WTC11 (cell line): ENCODE results near the gene POM121L2. TPM values are rescaled to one million over a fixed set of nuclear protein-coding genes. Genes with fewer than 3 reads are reported as not detected.

Experiments
- ATAC-seq: fragments of 200-7000 bp; cut with Tn5 transposase; 2 replicates; pipeline ENCODE4 v1.10.0; 2021; ENCODE audit warnings: mild to moderate bottlenecking, moderate library complexity
- CTCF ChIA-PET: fragments of 300-600 bp; sonication (Branson Sonifier 250); formaldehyde crosslinking; loops from one replicate; lab custom pipeline; 2021; ENCODE audit warnings: antibody characterized with exemption; lab: Charles Lee
- POLR2A ChIA-PET: fragments of 350-600 bp; sonication (Branson Sonifier 250); formaldehyde crosslinking; loops from one replicate; lab custom pipeline; 2021; ENCODE audit warnings: antibody characterized with exemption; lab: Charles Lee
- DNase-seq: peaks from one replicate; pipeline ENCODE4 v3.0.0; 2021; ENCODE audit warnings: low spot score
- H3K27ac Mint-ChIP-seq: 2 replicates; pipeline ENCODE4 v1.8.0; 2021; ENCODE audit warnings: mixed read lengths
- H3K27me3 Mint-ChIP-seq: 2 replicates; pipeline ENCODE4 v1.8.0; 2021; ENCODE audit warnings: low read depth, mild to moderate bottlenecking, moderate library complexity, mixed read lengths
- H3K36me3 Mint-ChIP-seq: 2 replicates; pipeline ENCODE4 v1.8.0; 2021; ENCODE audit warnings: mixed read lengths
- H3K4me1 Mint-ChIP-seq: 2 replicates; pipeline ENCODE4 v1.8.0; 2022; ENCODE audit warnings: mixed read lengths
- H3K4me3 Mint-ChIP-seq: 2 replicates; pipeline ENCODE4 v1.8.0; 2021; ENCODE audit warnings: mild to moderate bottlenecking, moderate library complexity, mixed read lengths
- H3K9me3 Mint-ChIP-seq: 2 replicates; pipeline ENCODE4 v1.8.0; 2021; ENCODE audit warnings: mixed read lengths
- ATF1 ChIP-seq: sonication (generic); formaldehyde crosslinking; IDR thresholded peaks from 2 replicates; pipeline ENCODE4 v1.8.1; 2023; ENCODE audit warnings: mild to moderate bottlenecking, moderate library complexity, missing genetic modification reagents
- CBFB ChIP-seq: sonication (generic); formaldehyde crosslinking; IDR thresholded peaks from 2 replicates; pipeline ENCODE4 v1.8.1; 2022; ENCODE audit warnings: mild to moderate bottlenecking, low read depth, missing genetic modification reagents
- FOXP1 ChIP-seq: sonication (generic); formaldehyde crosslinking; IDR thresholded peaks from 2 replicates; pipeline ENCODE4 v1.8.0; 2022; ENCODE audit warnings: missing genetic modification reagents, mild to moderate bottlenecking, moderate library complexity, borderline replicate concordance
- HMGA2 ChIP-seq: fragments of 250-450 bp; sonication (Bioruptor Pico); IDR thresholded peaks from 2 replicates; pipeline ENCODE4 v1.4.0; 2021; ENCODE audit warnings: mild to moderate bottlenecking, moderate library complexity
- MYBL2 ChIP-seq: sonication (generic); formaldehyde crosslinking; IDR thresholded peaks from 2 replicates; pipeline ENCODE4 v1.8.1; 2023; ENCODE audit warnings: mild to moderate bottlenecking, moderate library complexity, missing genetic modification reagents
- NFE2L1 ChIP-seq: sonication (generic); formaldehyde crosslinking; IDR thresholded peaks from 2 replicates; pipeline ENCODE4 v1.8.1; 2023; ENCODE audit warnings: missing genetic modification reagents
- NFYB ChIP-seq: sonication (generic); formaldehyde crosslinking; conservative IDR thresholded peaks from 2 replicates; pipeline ENCODE4 v1.8.0; 2022; ENCODE audit warnings: low read depth, missing genetic modification reagents
- PRRX2 ChIP-seq: fragments of 250-450 bp; sonication (Bioruptor Pico); IDR thresholded peaks from 2 replicates; pipeline ENCODE4 v1.8.0; 2021; ENCODE audit warnings: mild to moderate bottlenecking
- SMAD3 ChIP-seq: sonication (generic); formaldehyde crosslinking; IDR thresholded peaks from 2 replicates; pipeline ENCODE4 v1.8.0; 2022; ENCODE audit warnings: missing genetic modification reagents, mild to moderate bottlenecking, borderline replicate concordance
- SOX15 ChIP-seq: fragments of 250-450 bp; sonication (Bioruptor Pico); IDR thresholded peaks from 2 replicates; pipeline ENCODE4 v1.9.0; 2021; ENCODE audit warnings: mild to moderate bottlenecking
- SP1 ChIP-seq: sonication (generic); formaldehyde crosslinking; conservative IDR thresholded peaks from 2 replicates; pipeline ENCODE4 v1.8.1; 2022; ENCODE audit warnings: missing genetic modification reagents
- ZNF232 ChIP-seq: sonication (generic); formaldehyde crosslinking; IDR thresholded peaks from 2 replicates; pipeline ENCODE4 v1.8.0; 2022; ENCODE audit warnings: mild to moderate bottlenecking, missing genetic modification reagents
- ZNF396 ChIP-seq: fragments of 250-450 bp; sonication (Bioruptor Pico); IDR thresholded peaks from 2 replicates; pipeline ENCODE4 v1.8.0; 2021; ENCODE audit warnings: mild to moderate bottlenecking, moderate library complexity, borderline replicate concordance
- ZNF423 ChIP-seq: fragments of 250-450 bp; sonication (Bioruptor Pico); IDR thresholded peaks from 2 replicates; pipeline ENCODE4 v2.1.2; 2022; ENCODE audit warnings: mild to moderate bottlenecking, moderate library complexity
- total RNA-seq: library from RNA; stranded (reverse); gene quantifications from 3 replicates; pipeline ENCODE4 v1.2.3, GENCODE V29; 2021
- TF ChIP-seq, protein P1 (sequence below): sonication (generic); formaldehyde crosslinking; IDR thresholded peaks from 2 replicates; pipeline ENCODE4 v1.8.0; 2022; ENCODE audit warnings: missing genetic modification reagents
- TF ChIP-seq, protein P2 (sequence below): sonication (generic); formaldehyde crosslinking; IDR thresholded peaks from 2 replicates; pipeline ENCODE4 v1.8.1; 2022; ENCODE audit warnings: low read depth, missing genetic modification reagents, borderline replicate concordance
- TF ChIP-seq, protein P3 (sequence below): sonication (generic); formaldehyde crosslinking; IDR thresholded peaks from 2 replicates; pipeline ENCODE4 v1.8.0; 2023; ENCODE audit warnings: mild to moderate bottlenecking, missing genetic modification reagents
- TF ChIP-seq, protein P4 (sequence below): fragments of 250-450 bp; sonication (Bioruptor Pico); IDR thresholded peaks from 2 replicates; pipeline ENCODE4 v1.9.0; 2021; ENCODE audit warnings: mild to moderate bottlenecking, borderline replicate concordance
- TF ChIP-seq, protein P5 (sequence below): fragments of 200-600 bp; IDR thresholded peaks from 2 replicates; pipeline ENCODE4 v1.8.0; 2022; ENCODE audit warnings: antibody characterized with exemption
- TF ChIP-seq, protein P6 (sequence below): sonication (generic); formaldehyde crosslinking; IDR thresholded peaks from 2 replicates; pipeline ENCODE4 v1.8.0; 2022; ENCODE audit warnings: mild to moderate bottlenecking, missing genetic modification reagents

The POM121L2 gene
- total RNA-seq, 1 experiment from 2014 or later: 0.13 TPM

DNA sequence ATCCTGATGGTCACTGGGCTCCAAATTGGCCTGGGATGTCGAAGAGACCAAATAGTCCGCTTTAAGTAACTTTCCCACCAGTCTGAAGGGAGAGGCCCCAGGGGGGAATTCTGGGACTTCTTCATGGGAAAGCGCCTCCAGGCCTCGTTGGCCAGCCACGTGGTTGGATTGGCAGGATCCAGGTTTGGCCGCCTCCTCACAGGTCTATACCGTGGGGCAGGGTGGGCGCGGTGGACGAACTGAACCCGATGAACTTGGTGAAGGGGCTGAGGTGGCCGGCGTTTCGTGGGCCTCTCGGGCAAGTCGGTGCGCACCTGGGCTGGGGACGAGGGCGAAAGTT, 297 bp downstream of the POM121L2 start:
- H3K4me3 Mint-ChIP-seq: peak overlapping the region; percentile 91
- H3K9me3 Mint-ChIP-seq: peaks cover 8% of the 10 kb centered on the region
- CTCF ChIA-PET: interaction anchor here (0.6 to 2.2 kb wide), 15 partner anchors 7 to 440 kb away, joined by 3 to 15 read pairs (median 4); no protein-coding TSS in a partner anchor
- peaks cover 8% of the 10 kb centered on the region for H3K4me1 Mint-ChIP-seq
- peaks cover 68% of the 10 kb centered on the region for H3K27me3 Mint-ChIP-seq
- H3K36me3 Mint-ChIP-seq: no peaks in the 10 kb centered on the region
- POLR2A ChIA-PET: no interaction called here
- ATAC-seq (peak; percentile 66), DNase-seq (peak; percentile 44)
- no peak overlapping the region for H3K27ac Mint-ChIP-seq
- TF ChIP-seq FOXP1 (CRISPR knock-in tag) (0 out of 2 replicates have a peak, but pooled peaks have one; percentile 29), ATF1 (CRISPR knock-in tag) (0 out of 2 replicates have a peak, but pooled peaks have one; percentile 35), ZNF423 (CRISPR knock-in tag) (no peak; the same call in 1 of the 2 replicates), NFYB (CRISPR knock-in tag) (no peak), ZNF232 (CRISPR knock-in tag) (peak; percentile 82; the same call in 1 of the 2 replicates), ZNF396 (CRISPR knock-in tag) (no peak), NFE2L1 (CRISPR knock-in tag) (peak; percentile 67; the same call in 1 of the 2 replicates), HMGA2 (CRISPR knock-in tag) (no peak), SMAD3 (CRISPR knock-in tag) (peak; percentile 89; the same call in 1 of the 2 replicates), CBFB (CRISPR knock-in tag) (0 out of 2 replicates have a peak, but pooled peaks have one; percentile 24), PRRX2 (CRISPR knock-in tag) (no peak), MYBL2 (CRISPR knock-in tag) (peak; percentile 53; the same call in 1 of the 2 replicates), SOX15 (CRISPR knock-in tag) (no peak), SP1 (CRISPR knock-in tag) (no peak)
- TF ChIP-seq, protein P1, sequence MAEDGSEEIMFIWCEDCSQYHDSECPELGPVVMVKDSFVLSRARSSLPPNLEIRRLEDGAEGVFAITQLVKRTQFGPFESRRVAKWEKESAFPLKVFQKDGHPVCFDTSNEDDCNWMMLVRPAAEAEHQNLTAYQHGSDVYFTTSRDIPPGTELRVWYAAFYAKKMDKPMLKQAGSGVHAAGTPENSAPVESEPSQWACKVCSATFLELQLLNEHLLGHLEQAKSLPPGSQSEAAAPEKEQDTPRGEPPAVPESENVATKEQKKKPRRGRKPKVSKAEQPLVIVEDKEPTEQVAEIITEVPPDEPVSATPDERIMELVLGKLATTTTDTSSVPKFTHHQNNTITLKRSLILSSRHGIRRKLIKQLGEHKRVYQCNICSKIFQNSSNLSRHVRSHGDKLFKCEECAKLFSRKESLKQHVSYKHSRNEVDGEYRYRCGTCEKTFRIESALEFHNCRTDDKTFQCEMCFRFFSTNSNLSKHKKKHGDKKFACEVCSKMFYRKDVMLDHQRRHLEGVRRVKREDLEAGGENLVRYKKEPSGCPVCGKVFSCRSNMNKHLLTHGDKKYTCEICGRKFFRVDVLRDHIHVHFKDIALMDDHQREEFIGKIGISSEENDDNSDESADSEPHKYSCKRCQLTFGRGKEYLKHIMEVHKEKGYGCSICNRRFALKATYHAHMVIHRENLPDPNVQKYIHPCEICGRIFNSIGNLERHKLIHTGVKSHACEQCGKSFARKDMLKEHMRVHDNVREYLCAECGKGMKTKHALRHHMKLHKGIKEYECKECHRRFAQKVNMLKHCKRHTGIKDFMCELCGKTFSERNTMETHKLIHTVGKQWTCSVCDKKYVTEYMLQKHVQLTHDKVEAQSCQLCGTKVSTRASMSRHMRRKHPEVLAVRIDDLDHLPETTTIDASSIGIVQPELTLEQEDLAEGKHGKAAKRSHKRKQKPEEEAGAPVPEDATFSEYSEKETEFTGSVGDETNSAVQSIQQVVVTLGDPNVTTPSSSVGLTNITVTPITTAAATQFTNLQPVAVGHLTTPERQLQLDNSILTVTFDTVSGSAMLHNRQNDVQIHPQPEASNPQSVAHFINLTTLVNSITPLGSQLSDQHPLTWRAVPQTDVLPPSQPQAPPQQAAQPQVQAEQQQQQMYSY (CRISPR knock-in tag): no peak
- TF ChIP-seq, protein P2, sequence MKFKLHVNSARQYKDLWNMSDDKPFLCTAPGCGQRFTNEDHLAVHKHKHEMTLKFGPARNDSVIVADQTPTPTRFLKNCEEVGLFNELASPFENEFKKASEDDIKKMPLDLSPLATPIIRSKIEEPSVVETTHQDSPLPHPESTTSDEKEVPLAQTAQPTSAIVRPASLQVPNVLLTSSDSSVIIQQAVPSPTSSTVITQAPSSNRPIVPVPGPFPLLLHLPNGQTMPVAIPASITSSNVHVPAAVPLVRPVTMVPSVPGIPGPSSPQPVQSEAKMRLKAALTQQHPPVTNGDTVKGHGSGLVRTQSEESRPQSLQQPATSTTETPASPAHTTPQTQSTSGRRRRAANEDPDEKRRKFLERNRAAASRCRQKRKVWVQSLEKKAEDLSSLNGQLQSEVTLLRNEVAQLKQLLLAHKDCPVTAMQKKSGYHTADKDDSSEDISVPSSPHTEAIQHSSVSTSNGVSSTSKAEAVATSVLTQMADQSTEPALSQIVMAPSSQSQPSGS (CRISPR knock-in tag): no peak
- TF ChIP-seq, protein P3, sequence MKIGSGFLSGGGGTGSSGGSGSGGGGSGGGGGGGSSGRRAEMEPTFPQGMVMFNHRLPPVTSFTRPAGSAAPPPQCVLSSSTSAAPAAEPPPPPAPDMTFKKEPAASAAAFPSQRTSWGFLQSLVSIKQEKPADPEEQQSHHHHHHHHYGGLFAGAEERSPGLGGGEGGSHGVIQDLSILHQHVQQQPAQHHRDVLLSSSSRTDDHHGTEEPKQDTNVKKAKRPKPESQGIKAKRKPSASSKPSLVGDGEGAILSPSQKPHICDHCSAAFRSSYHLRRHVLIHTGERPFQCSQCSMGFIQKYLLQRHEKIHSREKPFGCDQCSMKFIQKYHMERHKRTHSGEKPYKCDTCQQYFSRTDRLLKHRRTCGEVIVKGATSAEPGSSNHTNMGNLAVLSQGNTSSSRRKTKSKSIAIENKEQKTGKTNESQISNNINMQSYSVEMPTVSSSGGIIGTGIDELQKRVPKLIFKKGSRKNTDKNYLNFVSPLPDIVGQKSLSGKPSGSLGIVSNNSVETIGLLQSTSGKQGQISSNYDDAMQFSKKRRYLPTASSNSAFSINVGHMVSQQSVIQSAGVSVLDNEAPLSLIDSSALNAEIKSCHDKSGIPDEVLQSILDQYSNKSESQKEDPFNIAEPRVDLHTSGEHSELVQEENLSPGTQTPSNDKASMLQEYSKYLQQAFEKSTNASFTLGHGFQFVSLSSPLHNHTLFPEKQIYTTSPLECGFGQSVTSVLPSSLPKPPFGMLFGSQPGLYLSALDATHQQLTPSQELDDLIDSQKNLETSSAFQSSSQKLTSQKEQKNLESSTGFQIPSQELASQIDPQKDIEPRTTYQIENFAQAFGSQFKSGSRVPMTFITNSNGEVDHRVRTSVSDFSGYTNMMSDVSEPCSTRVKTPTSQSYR (CRISPR knock-in tag): peak; percentile 66; the same call in 1 of the 2 replicates
- TF ChIP-seq, protein P4, sequence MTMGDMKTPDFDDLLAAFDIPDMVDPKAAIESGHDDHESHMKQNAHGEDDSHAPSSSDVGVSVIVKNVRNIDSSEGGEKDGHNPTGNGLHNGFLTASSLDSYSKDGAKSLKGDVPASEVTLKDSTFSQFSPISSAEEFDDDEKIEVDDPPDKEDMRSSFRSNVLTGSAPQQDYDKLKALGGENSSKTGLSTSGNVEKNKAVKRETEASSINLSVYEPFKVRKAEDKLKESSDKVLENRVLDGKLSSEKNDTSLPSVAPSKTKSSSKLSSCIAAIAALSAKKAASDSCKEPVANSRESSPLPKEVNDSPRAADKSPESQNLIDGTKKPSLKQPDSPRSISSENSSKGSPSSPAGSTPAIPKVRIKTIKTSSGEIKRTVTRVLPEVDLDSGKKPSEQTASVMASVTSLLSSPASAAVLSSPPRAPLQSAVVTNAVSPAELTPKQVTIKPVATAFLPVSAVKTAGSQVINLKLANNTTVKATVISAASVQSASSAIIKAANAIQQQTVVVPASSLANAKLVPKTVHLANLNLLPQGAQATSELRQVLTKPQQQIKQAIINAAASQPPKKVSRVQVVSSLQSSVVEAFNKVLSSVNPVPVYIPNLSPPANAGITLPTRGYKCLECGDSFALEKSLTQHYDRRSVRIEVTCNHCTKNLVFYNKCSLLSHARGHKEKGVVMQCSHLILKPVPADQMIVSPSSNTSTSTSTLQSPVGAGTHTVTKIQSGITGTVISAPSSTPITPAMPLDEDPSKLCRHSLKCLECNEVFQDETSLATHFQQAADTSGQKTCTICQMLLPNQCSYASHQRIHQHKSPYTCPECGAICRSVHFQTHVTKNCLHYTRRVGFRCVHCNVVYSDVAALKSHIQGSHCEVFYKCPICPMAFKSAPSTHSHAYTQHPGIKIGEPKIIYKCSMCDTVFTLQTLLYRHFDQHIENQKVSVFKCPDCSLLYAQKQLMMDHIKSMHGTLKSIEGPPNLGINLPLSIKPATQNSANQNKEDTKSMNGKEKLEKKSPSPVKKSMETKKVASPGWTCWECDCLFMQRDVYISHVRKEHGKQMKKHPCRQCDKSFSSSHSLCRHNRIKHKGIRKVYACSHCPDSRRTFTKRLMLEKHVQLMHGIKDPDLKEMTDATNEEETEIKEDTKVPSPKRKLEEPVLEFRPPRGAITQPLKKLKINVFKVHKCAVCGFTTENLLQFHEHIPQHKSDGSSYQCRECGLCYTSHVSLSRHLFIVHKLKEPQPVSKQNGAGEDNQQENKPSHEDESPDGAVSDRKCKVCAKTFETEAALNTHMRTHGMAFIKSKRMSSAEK: no peak
- TF ChIP-seq, protein P5, sequence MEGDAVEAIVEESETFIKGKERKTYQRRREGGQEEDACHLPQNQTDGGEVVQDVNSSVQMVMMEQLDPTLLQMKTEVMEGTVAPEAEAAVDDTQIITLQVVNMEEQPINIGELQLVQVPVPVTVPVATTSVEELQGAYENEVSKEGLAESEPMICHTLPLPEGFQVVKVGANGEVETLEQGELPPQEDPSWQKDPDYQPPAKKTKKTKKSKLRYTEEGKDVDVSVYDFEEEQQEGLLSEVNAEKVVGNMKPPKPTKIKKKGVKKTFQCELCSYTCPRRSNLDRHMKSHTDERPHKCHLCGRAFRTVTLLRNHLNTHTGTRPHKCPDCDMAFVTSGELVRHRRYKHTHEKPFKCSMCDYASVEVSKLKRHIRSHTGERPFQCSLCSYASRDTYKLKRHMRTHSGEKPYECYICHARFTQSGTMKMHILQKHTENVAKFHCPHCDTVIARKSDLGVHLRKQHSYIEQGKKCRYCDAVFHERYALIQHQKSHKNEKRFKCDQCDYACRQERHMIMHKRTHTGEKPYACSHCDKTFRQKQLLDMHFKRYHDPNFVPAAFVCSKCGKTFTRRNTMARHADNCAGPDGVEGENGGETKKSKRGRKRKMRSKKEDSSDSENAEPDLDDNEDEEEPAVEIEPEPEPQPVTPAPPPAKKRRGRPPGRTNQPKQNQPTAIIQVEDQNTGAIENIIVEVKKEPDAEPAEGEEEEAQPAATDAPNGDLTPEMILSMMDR: no peak
- TF ChIP-seq, protein P6, sequence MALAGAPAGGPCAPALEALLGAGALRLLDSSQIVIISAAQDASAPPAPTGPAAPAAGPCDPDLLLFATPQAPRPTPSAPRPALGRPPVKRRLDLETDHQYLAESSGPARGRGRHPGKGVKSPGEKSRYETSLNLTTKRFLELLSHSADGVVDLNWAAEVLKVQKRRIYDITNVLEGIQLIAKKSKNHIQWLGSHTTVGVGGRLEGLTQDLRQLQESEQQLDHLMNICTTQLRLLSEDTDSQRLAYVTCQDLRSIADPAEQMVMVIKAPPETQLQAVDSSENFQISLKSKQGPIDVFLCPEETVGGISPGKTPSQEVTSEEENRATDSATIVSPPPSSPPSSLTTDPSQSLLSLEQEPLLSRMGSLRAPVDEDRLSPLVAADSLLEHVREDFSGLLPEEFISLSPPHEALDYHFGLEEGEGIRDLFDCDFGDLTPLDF (CRISPR knock-in tag): 0 out of 2 replicates have a peak, but pooled peaks have one; percentile 62
